HG03060 (cell line): ENCODE data around the gene ORAI2.
"Not testable (repeated sequence)": the region's sequence is repeated elsewhere in the genome, so short reads cannot be mapped to it uniquely, and the experiment has no call there.

Experiments
- ATAC-seq: cut with Tn5 transposase; IDR thresholded peaks from one replicate; pipeline ENCODE4 v1.9.1; 2021; ENCODE audit warnings: low read depth, moderate number of reproducible peaks; ENCODE audit not compliant: unreplicated experiment

Gene ORAI2

DNA sequence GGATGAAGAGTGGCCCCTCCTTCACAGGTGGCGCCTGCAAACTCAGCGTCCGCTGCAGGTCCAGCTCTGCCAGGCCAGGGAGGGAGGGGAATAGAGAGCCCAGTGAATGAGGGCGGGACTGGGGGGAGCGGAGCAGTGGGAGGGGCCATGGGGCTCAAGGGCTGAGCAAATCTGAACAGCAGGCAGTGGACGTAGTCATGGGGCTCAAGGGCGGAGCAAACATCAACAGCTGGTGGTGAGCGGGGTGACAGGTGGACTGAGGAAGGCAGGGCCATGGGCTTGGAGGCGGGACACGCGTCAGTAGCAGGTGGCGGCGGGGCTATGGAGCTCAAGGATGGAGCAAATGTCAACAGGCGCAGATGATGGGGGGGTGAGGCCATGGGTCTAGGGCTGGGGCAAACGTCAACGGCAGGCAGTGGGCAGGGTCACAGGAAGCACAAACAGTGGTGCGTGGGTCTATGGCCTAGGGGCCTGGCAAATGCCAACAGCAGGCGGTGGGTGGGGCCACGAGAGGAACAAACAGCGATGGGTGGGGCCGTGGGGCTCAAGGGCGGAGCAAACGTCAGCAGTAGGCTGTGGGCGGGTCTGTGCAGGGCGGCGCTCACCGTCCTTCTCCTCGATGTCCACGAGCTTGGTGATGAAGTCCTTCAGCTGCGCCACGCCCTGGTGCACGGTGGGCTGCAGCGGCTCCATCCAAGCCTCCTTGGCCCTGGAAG is 60.0 kb downstream of the ORAI2 start:
- ATAC-seq = not testable (repeated sequence)

- ATAC-seq = not testable (repeated sequence)
Measured at GRCh38 chr7:102494026-102494425, 60.7 kb downstream of the ORAI2 start.

GRCh38 chr7:102494473-102495149 is 61.2 kb downstream of the ORAI2 start:
- not testable (repeated sequence) for ATAC-seq

- ATAC-seq = not testable (repeated sequence)
Measured at GRCh38 chr7:102496861-102497260, 63.5 kb downstream of the ORAI2 start.

DNA sequence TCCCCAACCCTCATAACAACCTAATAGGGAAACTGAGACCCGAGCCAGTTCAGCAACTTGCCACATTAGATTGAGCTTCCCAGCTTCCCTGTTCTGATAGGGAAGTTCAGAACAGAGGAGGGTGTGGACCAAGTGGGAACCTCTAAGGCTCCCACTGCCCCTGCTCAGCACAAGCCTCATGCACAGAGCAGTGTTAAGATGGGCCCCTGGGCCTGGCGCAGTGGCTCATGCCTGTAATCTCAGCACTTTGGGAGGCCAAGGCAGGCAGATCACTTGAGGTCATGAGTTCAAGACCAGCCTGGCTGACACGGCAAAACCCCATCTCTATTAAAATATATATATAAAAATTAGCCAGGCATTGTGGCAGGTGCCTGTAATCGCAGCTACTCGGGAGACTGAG is 63.9 kb downstream of the ORAI2 start:
- ATAC-seq = not testable (repeated sequence)

GRCh38 chr7:102498321-102498720 is 64.9 kb downstream of the ORAI2 start:
- ATAC-seq = not testable (repeated sequence)

- ATAC-seq = not testable (repeated sequence)
Measured at GRCh38 chr7:102503141-102503540, 69.8 kb downstream of the ORAI2 start.

GRCh38 chr7:102505298-102506185 is 72.2 kb downstream of the ORAI2 start:
- ATAC-seq = not testable (repeated sequence)
